WTC11 (cell line): Measurements from ENCODE around the gene ANKEF1.

Experiments
- CREM ChIP-seq: sonication (generic); formaldehyde crosslinking; IDR thresholded peaks from 2 replicates; pipeline ENCODE4 v1.8.1; 2022; ENCODE audit warnings: mild to moderate bottlenecking, missing genetic modification reagents, moderate library complexity
- JUN ChIP-seq: sonication (generic); formaldehyde crosslinking; IDR thresholded peaks from 2 replicates; pipeline ENCODE4 v1.8.0; 2023; ENCODE audit warnings: mild to moderate bottlenecking, missing genetic modification reagents
- KAT7 ChIP-seq: sonication (generic); formaldehyde crosslinking; IDR thresholded peaks from 2 replicates; pipeline ENCODE4 v1.8.1; 2023; ENCODE audit warnings: missing genetic modification reagents, mild to moderate bottlenecking, borderline replicate concordance
- MLX ChIP-seq: sonication (generic); formaldehyde crosslinking; IDR thresholded peaks from 2 replicates; pipeline ENCODE4 v1.8.1; 2023; ENCODE audit warnings: mild to moderate bottlenecking, missing genetic modification reagents, moderate library complexity
- PRDM15 ChIP-seq: sonication (generic); formaldehyde crosslinking; IDR thresholded peaks from 2 replicates; pipeline ENCODE4 v1.8.0; 2022; ENCODE audit warnings: missing genetic modification reagents
- ZSCAN18 ChIP-seq: fragments of 250-450 bp; sonication (Bioruptor Pico); IDR thresholded peaks from 2 replicates; pipeline ENCODE4 v2.1.2; 2022; ENCODE audit warnings: mild to moderate bottlenecking, moderate library complexity
- TF ChIP-seq, protein P1 (sequence below): fragments of 200-600 bp; IDR thresholded peaks from 2 replicates; pipeline ENCODE4 v1.8.0; 2022; ENCODE audit warnings: antibody characterized with exemption

GRCh38 chr20:9999645-10000044 lies 35.1 kb upstream of the ANKEF1 start:
- TF ChIP-seq CREM (CRISPR knock-in tag) (no peak), PRDM15 (CRISPR knock-in tag) (no peak), MLX (no peak), KAT7 (no peak), JUN (CRISPR knock-in tag) (no peak), ZSCAN18 (CRISPR knock-in tag) (no peak)
- TF ChIP-seq, protein P1, sequence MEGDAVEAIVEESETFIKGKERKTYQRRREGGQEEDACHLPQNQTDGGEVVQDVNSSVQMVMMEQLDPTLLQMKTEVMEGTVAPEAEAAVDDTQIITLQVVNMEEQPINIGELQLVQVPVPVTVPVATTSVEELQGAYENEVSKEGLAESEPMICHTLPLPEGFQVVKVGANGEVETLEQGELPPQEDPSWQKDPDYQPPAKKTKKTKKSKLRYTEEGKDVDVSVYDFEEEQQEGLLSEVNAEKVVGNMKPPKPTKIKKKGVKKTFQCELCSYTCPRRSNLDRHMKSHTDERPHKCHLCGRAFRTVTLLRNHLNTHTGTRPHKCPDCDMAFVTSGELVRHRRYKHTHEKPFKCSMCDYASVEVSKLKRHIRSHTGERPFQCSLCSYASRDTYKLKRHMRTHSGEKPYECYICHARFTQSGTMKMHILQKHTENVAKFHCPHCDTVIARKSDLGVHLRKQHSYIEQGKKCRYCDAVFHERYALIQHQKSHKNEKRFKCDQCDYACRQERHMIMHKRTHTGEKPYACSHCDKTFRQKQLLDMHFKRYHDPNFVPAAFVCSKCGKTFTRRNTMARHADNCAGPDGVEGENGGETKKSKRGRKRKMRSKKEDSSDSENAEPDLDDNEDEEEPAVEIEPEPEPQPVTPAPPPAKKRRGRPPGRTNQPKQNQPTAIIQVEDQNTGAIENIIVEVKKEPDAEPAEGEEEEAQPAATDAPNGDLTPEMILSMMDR = no peak
